ACC112 (cell line): ENCODE measurements around the gene NCOA1.
"Not testable (repeated sequence)": the region's sequence is repeated elsewhere in the genome, so short reads cannot be mapped to it uniquely, and the experiment has no call there.

ENCODE experiments used
- H2AFZ ChIP-seq: fragments of 200-600 bp; sonication (generic); one replicate; pipeline ENCODE4 v1.6.0; 2017; ENCODE audit warnings: antibody characterized with exemption, low read length; ENCODE audit not compliant: unreplicated experiment
- H3K27ac ChIP-seq: fragments of 200-600 bp; sonication (generic); 2 replicates; pipeline ENCODE4 v1.5.1; 2014; ENCODE audit warnings: low read depth, mild to moderate bottlenecking, antibody characterized with exemption, low read length, moderate library complexity
- H3K27me3 ChIP-seq: fragments of 200-600 bp; sonication (generic); 2 replicates; pipeline ENCODE4 v1.6.1; 2014; ENCODE audit warnings: mild to moderate bottlenecking, antibody characterized with exemption, low read length, moderate library complexity, mixed read lengths; ENCODE audit not compliant: insufficient read depth
- H3K36me3 ChIP-seq: fragments of 200-600 bp; sonication (generic); 2 replicates; pipeline ENCODE4 v1.6.1; 2016; ENCODE audit warnings: mild to moderate bottlenecking, antibody characterized with exemption, low read length, moderate library complexity, mixed read lengths; ENCODE audit not compliant: insufficient read depth
- H3K4me1 ChIP-seq: fragments of 200-600 bp; sonication (generic); one replicate; pipeline ENCODE4 v1.6.1; 2016; ENCODE audit warnings: low read length, mixed read lengths; ENCODE audit not compliant: insufficient read depth, unreplicated experiment, control insufficient read depth
- H3K4me3 ChIP-seq: fragments of 200-600 bp; sonication (generic); 2 replicates; pipeline ENCODE4 v1.5.1; 2014; ENCODE audit warnings: mild to moderate bottlenecking, low read depth, low read length
- H3K79me2 ChIP-seq: fragments of 200-600 bp; sonication (generic); one replicate; pipeline ENCODE4 v1.6.0; 2016; ENCODE audit warnings: low read length; ENCODE audit not compliant: control insufficient read depth, unreplicated experiment, insufficient read depth

NCOA1 gene

GRCh38 chr2:24459224-24460161 lies 31.6 kb upstream of the NCOA1 start:
- peaks cover 11% of the 10 kb centered on the region for H3K4me1 ChIP-seq
- no peaks in the 10 kb centered on the region for H3K79me2 ChIP-seq
- H3K27ac ChIP-seq, result no peak overlapping the region
- no peaks in the 10 kb centered on the region for H3K36me3 ChIP-seq
- H2AFZ ChIP-seq, result no peak overlapping the region
- H3K27me3 ChIP-seq, result 0 out of 2 replicates have a peak, but pooled peaks cover 5% of the 10 kb centered on the region
- H3K4me3 ChIP-seq, result no peak overlapping the region

- no peak overlapping the region for H2AFZ ChIP-seq
Observed at GRCh38 chr2:24461685-24462084, 29.4 kb upstream of the NCOA1 start.

GRCh38 chr2:24463271-24463670 lies 27.8 kb upstream of the NCOA1 start:
- H3K27ac ChIP-seq, result no peak overlapping the region
- H3K27me3 ChIP-seq, result 0 out of 2 replicates have a peak, but pooled peaks cover 5% of the 10 kb centered on the region
- H3K79me2 ChIP-seq, result no peaks in the 10 kb centered on the region
- no peak overlapping the region for H2AFZ ChIP-seq
- no peak overlapping the region for H3K4me3 ChIP-seq
- no peaks in the 10 kb centered on the region for H3K4me1 ChIP-seq
- no peaks in the 10 kb centered on the region for H3K36me3 ChIP-seq

More at GRCh38 chr2:24461685-24462084, 29.4 kb upstream of the NCOA1 start:
- H3K4me1 ChIP-seq, result peaks cover 5% of the 10 kb centered on the region
- no peak overlapping the region for H3K4me3 ChIP-seq
- no peak overlapping the region for H3K27ac ChIP-seq
- H3K27me3 ChIP-seq, result 0 out of 2 replicates have a peak, but pooled peaks cover 5% of the 10 kb centered on the region
- H3K79me2 ChIP-seq, result no peaks in the 10 kb centered on the region
- H3K36me3 ChIP-seq, result no peaks in the 10 kb centered on the region

GRCh38 chr2:24466871-24467870 lies 23.9 kb upstream of the NCOA1 start:
- no peak overlapping the region for H3K4me3 ChIP-seq
- H3K79me2 ChIP-seq, result no peaks in the 10 kb centered on the region
- H3K4me1 ChIP-seq, result no peaks in the 10 kb centered on the region
- 0 out of 2 replicates have a peak, but pooled peaks cover 3% of the 10 kb centered on the region for H3K27me3 ChIP-seq
- H3K36me3 ChIP-seq, result no peaks in the 10 kb centered on the region
- H2AFZ ChIP-seq, result no peak overlapping the region
- no peak overlapping the region for H3K27ac ChIP-seq

DNA sequence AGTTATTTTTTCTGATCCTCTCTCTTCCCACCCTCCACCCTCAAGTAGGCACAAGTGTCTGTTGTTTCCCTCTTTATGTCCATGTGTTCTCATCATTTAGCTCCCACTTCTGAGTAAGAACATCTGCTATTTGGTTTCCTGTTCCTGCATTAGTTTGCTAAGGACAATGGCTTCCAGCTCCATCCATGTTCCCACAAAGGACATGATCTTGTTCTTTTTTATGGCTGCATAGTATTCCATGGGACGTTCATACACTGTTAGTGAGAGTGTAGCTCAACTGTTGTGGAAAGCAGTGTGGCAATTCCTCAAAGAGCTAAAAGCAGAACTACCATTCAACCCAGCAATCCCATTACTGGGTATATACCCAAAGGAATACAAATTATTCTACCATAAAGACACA lies 22.6 kb upstream of the NCOA1 start:
- not testable (repeated sequence) for H3K27me3 ChIP-seq, H3K4me1 ChIP-seq, H3K36me3 ChIP-seq, H3K79me2 ChIP-seq, H3K4me3 ChIP-seq, H2AFZ ChIP-seq, H3K27ac ChIP-seq

DNA sequence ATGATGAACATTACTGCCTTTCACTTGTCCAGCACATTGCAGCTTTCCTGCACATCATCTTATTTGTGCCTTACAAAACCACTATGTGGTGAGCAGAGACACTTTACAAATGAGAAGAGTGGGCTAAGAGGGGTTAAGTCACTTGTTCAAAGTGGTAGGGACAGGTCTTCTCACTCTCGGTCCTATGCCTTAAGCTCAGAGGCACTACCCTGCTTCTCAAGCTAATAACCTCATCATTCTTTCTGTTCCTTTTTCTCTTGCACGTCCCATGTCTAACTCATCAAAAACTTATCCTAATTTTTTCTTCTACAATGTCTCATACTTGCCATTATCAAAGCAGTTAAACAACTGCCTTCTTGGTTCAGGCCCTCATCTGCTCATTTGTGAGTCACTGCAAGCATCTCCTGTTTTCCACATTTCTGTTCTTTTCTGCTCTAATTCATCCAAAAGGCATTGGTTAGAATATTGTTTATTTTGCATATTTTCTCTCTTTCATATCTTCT lies 21.9 kb upstream of the NCOA1 start:
- Histone ChIP-seq H3K4me3 (no peak overlapping the region), H3K36me3 (no peaks in the 10 kb centered on the region)

DNA sequence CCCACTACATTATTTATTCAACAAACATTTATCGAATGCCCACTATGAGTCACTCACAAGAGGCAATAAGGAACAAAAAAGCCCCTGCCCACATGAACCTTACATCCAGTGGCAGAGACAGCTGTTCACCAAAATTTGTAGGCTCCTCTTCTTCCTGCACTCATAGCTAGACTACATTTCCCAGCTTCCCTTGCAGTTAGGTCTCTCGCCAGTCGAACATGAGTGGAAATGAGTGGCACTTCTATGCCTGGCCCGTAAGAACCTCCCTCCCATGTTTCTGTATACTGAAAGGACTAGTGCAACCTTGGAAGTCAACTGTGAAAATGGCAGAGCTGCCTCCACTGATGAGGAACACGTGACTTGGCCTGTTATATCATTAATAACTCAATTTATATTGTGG lies 19.4 kb upstream of the NCOA1 start:
- Histone ChIP-seq H3K27ac (no peak overlapping the region), H3K27me3 (no peaks in the 10 kb centered on the region), H3K79me2 (no peaks in the 10 kb centered on the region), H3K4me3 (no peak overlapping the region), H2AFZ (no peak overlapping the region), H3K4me1 (no peaks in the 10 kb centered on the region), H3K36me3 (no peaks in the 10 kb centered on the region)

More for the DNA sequence above, 21.9 kb upstream of the NCOA1 start:
- Histone ChIP-seq H2AFZ (no peak overlapping the region), H3K27ac (no peak overlapping the region), H3K4me1 (no peaks in the 10 kb centered on the region), H3K79me2 (no peaks in the 10 kb centered on the region), H3K27me3 (no peaks in the 10 kb centered on the region)

DNA sequence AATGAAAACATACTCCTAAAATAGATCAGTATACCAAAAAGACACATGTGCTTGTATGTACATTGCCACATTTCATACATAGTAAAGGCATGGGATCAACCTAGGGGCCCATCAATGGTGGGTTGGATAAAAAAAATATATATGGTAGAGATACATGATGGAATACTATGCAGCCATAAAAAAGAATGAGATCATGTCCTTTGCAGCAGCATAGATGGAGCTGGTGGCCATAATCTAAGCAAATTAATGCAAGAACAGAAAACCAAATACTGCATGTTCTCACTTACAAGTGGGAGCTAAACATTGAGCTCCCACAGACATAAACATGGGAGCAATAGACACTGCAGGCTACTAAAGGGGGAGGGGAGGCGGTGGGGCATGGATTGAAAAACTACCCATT lies 18.6 kb upstream of the NCOA1 start:
- no peaks in the 10 kb centered on the region for H3K36me3 ChIP-seq
- no peaks in the 10 kb centered on the region for H3K79me2 ChIP-seq
- no peak overlapping the region for H3K27ac ChIP-seq
- no peak overlapping the region for H3K4me3 ChIP-seq
- H3K27me3 ChIP-seq, result no peaks in the 10 kb centered on the region
- H3K4me1 ChIP-seq, result no peaks in the 10 kb centered on the region
- H2AFZ ChIP-seq, result no peak overlapping the region

GRCh38 chr2:24473626-24474025 lies 17.4 kb upstream of the NCOA1 start:
- Histone ChIP-seq H3K27ac (no peak overlapping the region), H2AFZ (no peak overlapping the region), H3K4me3 (no peak overlapping the region), H3K79me2 (no peaks in the 10 kb centered on the region), H3K36me3 (no peaks in the 10 kb centered on the region), H3K4me1 (no peaks in the 10 kb centered on the region), H3K27me3 (no peaks in the 10 kb centered on the region)

GRCh38 chr2:24474053-24474452 lies 17.0 kb upstream of the NCOA1 start:
- no peak overlapping the region for H2AFZ ChIP-seq
- H3K4me3 ChIP-seq, result no peak overlapping the region
- no peak overlapping the region for H3K27ac ChIP-seq
- H3K27me3 ChIP-seq, result no peaks in the 10 kb centered on the region
- no peaks in the 10 kb centered on the region for H3K79me2 ChIP-seq
- H3K36me3 ChIP-seq, result no peaks in the 10 kb centered on the region
- no peaks in the 10 kb centered on the region for H3K4me1 ChIP-seq
